ENCODE data around the gene MUSTN1.

MUSTN1 gene

DNA sequence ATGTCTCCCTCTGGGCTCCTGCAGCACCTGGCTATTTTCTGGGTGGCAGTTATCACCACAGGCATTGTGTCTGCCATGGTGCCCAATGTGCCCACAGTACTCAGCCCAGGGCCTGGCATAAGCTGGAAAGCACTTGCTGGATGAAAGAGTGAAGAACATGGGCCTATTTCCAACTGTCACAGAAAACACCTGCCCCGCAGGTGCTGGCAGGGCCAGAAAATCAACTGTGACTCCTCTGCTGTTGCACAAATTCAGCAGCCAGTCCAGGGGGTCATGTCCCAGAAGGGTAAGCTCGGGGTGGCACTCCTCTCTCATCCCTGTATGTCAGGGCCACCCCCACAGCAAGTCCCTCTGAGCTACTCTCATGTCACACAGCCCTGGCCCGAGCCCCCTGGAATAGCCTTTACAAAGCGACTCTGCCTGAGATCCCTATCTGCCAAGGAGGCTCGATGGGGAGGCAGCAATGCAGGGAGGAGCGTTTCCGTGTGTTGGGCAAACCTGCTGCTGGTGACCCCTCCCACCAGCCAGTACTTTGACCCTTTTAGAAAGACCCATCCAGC, 23.3 kb downstream of the MUSTN1 start:
- no peak for TF ChIP-seq EZH2 (IDR thresholded peaks at IDR 0.05; ENCODE audit: borderline replicate concordance, low read length)
- TF ChIP-seq, protein P1, sequence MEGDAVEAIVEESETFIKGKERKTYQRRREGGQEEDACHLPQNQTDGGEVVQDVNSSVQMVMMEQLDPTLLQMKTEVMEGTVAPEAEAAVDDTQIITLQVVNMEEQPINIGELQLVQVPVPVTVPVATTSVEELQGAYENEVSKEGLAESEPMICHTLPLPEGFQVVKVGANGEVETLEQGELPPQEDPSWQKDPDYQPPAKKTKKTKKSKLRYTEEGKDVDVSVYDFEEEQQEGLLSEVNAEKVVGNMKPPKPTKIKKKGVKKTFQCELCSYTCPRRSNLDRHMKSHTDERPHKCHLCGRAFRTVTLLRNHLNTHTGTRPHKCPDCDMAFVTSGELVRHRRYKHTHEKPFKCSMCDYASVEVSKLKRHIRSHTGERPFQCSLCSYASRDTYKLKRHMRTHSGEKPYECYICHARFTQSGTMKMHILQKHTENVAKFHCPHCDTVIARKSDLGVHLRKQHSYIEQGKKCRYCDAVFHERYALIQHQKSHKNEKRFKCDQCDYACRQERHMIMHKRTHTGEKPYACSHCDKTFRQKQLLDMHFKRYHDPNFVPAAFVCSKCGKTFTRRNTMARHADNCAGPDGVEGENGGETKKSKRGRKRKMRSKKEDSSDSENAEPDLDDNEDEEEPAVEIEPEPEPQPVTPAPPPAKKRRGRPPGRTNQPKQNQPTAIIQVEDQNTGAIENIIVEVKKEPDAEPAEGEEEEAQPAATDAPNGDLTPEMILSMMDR (IDR thresholded peaks at IDR 0.05; ENCODE audit: low read length): no peak
- Histone ChIP-seq H3K4me3 (ENCODE audit: low read depth, low read length, poor library complexity, severe bottlenecking) (no peak overlapping the region), H3K4me1 (ENCODE audit: insufficient read depth, low read length, severe bottlenecking) (no peaks in the 10 kb centered on the region), H3K27ac (ENCODE audit: low read depth, low read length, poor library complexity, severe bottlenecking) (no peak overlapping the region), H3F3A (ENCODE audit: insufficient read depth, low read length) (no peaks in the 10 kb centered on the region), H3K9me3 (ENCODE audit: low read length) (no peaks in the 10 kb centered on the region), H3K4me2 (ENCODE audit: low read length) (no peak overlapping the region), H4K20me1 (ENCODE audit: insufficient read depth, low read length) (no peaks in the 10 kb centered on the region), H3K27me3 (ENCODE audit: insufficient read depth, low read length) (no peaks in the 10 kb centered on the region), H3K36me3 (ENCODE audit: insufficient read depth, low read length) (no peaks in the 10 kb centered on the region), H3K79me2 (ENCODE audit: insufficient read depth, low read length) (no peaks in the 10 kb centered on the region), H3K9ac (ENCODE audit: low read length) (no peak overlapping the region), H2AFZ (ENCODE audit: low read length) (no peak overlapping the region), H3K9me2 (ENCODE audit: low read depth, low read length) (no peaks in the 10 kb centered on the region)

DNA sequence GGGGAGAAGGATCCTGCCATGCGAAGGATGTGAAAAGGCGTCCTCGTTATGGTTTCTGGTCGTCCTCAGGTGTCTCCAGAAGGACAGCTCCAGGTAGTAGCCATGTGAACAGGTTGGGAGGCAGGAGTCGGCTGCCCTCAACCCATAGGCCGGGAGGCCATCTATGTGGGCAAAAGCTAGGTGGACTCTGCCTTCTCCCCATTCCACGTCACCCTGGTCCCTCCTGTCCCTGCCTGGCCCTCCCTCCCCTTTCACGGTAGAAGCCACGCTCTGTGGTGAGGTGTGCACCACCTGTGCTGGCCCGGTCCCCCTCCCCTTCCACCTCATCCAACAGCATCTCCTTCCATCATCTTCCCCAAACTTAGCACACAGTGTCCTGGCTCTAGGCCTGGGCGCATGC, 23.9 kb downstream of the MUSTN1 start:
- Histone ChIP-seq H3K9ac (ENCODE audit: low read length) (no peak overlapping the region), H3K9me3 (ENCODE audit: low read length) (no peaks in the 10 kb centered on the region), H3K4me3 (ENCODE audit: low read depth, low read length, poor library complexity, severe bottlenecking) (no peak overlapping the region), H3K9me2 (ENCODE audit: low read depth, low read length) (no peaks in the 10 kb centered on the region), H3K4me1 (ENCODE audit: insufficient read depth, low read length, severe bottlenecking) (no peaks in the 10 kb centered on the region), H4K20me1 (ENCODE audit: insufficient read depth, low read length) (no peaks in the 10 kb centered on the region), H3K27ac (ENCODE audit: low read depth, low read length, poor library complexity, severe bottlenecking) (no peak overlapping the region), H3K4me2 (ENCODE audit: low read length) (no peak overlapping the region), H3K36me3 (ENCODE audit: insufficient read depth, low read length) (no peaks in the 10 kb centered on the region), H3F3A (ENCODE audit: insufficient read depth, low read length) (no peaks in the 10 kb centered on the region), H2AFZ (ENCODE audit: low read length) (no peak overlapping the region), H3K27me3 (ENCODE audit: insufficient read depth, low read length) (no peaks in the 10 kb centered on the region), H3K79me2 (ENCODE audit: insufficient read depth, low read length) (no peaks in the 10 kb centered on the region)
- TF ChIP-seq EZH2 (IDR thresholded peaks at IDR 0.05; ENCODE audit: borderline replicate concordance, low read length): no peak
- TF ChIP-seq, protein P1 (IDR thresholded peaks at IDR 0.05; ENCODE audit: low read length): no peak

DNA sequence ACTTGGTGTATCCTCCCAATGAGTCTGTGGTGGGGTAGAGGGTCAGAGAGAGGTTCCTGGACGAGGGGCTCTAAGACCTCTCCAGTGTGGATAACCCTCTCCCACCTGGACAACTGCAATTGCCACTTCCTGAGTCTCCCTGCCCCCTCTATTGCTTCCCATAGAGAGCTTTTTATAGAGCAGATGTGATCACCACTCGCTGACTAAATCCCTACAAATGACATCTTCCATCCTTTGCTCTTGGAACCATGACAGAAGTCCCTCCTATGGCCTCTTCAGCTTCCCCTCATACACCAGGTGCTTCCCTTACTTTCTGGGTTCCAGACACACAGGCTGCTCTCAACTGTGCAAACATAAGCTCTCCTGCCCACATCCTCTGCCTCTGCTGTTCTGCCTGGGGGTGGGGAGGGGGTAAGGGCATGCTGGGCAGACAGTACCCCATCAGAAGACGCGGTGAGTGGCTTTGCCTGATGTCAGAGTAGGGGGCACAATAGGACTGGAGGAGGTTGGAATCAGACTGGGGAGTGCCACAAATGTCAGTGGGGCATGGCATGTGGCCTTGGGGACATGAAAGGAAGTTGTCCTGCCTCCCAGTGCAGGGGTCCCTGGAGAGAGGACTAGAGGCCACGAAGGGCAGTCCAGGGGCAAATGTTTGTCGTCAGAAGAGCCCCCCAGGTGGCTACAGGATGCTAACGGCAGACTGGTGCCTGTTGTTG, 25.0 kb downstream of the MUSTN1 start:
- Histone ChIP-seq H3K36me3 (ENCODE audit: insufficient read depth, low read length) (no peaks in the 10 kb centered on the region), H3K4me2 (ENCODE audit: low read length) (no peak overlapping the region), H4K20me1 (ENCODE audit: insufficient read depth, low read length) (no peaks in the 10 kb centered on the region), H3K79me2 (ENCODE audit: insufficient read depth, low read length) (no peaks in the 10 kb centered on the region), H3K4me3 (ENCODE audit: low read depth, low read length, poor library complexity, severe bottlenecking) (no peak overlapping the region), H2AFZ (ENCODE audit: low read length) (no peak overlapping the region), H3K9me3 (ENCODE audit: low read length) (no peaks in the 10 kb centered on the region), H3K9me2 (ENCODE audit: low read depth, low read length) (no peaks in the 10 kb centered on the region), H3K4me1 (ENCODE audit: insufficient read depth, low read length, severe bottlenecking) (no peaks in the 10 kb centered on the region), H3K27ac (ENCODE audit: low read depth, low read length, poor library complexity, severe bottlenecking) (no peak overlapping the region), H3K27me3 (ENCODE audit: insufficient read depth, low read length) (no peaks in the 10 kb centered on the region), H3K9ac (ENCODE audit: low read length) (no peak overlapping the region), H3F3A (ENCODE audit: insufficient read depth, low read length) (no peaks in the 10 kb centered on the region)
- TF ChIP-seq EZH2 (IDR thresholded peaks at IDR 0.05; ENCODE audit: borderline replicate concordance, low read length): no peak
- TF ChIP-seq, protein P1 (IDR thresholded peaks at IDR 0.05; ENCODE audit: low read length): no peak
